ENCODE measurements around the gene TBC1D1. TPM values are rescaled to one million over a fixed set of nuclear protein-coding genes. Genes with fewer than 3 reads are reported as not detected.

Gene TBC1D1
- polyA plus RNA-seq, 1 experiment = 50.7 TPM

DNA sequence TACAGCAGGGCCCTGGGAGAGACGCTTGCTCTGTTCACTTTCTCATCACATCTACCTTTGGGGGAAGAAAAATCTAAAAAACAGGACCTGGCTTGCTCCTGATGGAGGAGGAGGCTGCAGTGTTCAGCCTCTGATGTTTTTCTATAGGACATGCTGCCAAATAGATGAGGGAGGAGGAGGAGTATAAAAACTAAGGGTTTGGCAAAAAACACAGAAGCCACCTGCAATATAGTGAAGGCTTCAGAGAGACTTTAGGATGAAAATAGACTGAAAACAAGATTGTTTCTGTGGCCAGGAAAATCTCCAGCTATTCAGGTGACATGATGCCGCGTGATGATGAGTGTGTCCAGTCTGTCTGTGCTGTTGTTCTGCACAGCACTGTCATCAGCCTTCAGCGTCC lies 229.9 kb downstream of the TBC1D1 start:
- CTCF ChIA-PET = interaction anchor here (1.3 to 2.8 kb wide), 5 partner anchors 8 to 611 kb away, joined by 3 to 11 read pairs (median 5); no protein-coding TSS in a partner anchor
- no peak for DNase-seq (ENCODE audit: low read depth, low spot score)
- POLR2A ChIA-PET = interaction anchor here (1.7 kb wide), 1 partner anchor 40 kb away, joined by 6 read pairs; no protein-coding TSS in a partner anchor
- TF ChIP-seq, protein P1, sequence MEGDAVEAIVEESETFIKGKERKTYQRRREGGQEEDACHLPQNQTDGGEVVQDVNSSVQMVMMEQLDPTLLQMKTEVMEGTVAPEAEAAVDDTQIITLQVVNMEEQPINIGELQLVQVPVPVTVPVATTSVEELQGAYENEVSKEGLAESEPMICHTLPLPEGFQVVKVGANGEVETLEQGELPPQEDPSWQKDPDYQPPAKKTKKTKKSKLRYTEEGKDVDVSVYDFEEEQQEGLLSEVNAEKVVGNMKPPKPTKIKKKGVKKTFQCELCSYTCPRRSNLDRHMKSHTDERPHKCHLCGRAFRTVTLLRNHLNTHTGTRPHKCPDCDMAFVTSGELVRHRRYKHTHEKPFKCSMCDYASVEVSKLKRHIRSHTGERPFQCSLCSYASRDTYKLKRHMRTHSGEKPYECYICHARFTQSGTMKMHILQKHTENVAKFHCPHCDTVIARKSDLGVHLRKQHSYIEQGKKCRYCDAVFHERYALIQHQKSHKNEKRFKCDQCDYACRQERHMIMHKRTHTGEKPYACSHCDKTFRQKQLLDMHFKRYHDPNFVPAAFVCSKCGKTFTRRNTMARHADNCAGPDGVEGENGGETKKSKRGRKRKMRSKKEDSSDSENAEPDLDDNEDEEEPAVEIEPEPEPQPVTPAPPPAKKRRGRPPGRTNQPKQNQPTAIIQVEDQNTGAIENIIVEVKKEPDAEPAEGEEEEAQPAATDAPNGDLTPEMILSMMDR (IDR thresholded peaks at IDR 0.05; ENCODE audit: low read depth, low read length) = no peak
- Histone ChIP-seq H3K4me3 (ENCODE audit: low read depth, low read length) (no peak overlapping the region), H3K27ac (ENCODE audit: low read depth, low read length) (peak overlapping the region; percentile 69), H3K9me3 (ENCODE audit: control insufficient read depth, insufficient read depth, low read length) (no peaks in the 10 kb centered on the region), H3K27me3 (ENCODE audit: control insufficient read depth, insufficient read depth, low read length) (no peaks in the 10 kb centered on the region)

DNA sequence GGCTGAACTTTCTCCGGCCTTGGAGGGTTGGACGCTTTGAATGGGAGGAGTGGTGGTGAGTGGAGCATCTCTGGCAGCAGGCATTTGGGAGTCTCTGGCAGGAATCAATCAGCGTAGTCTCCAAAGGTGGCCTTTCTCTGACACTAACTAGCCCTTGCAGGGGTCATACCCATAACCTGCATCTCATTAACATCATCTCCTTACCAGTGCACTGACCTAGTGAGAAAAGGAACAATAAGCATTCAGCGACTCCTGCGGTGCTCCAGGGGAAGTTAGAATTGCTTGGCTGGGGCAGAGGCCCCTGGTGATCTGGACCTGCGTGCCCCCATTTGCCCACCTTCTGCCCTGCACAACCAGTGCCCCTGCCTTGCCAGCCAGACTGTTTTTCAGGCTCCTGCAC lies 231.2 kb downstream of the TBC1D1 start:
- H3K9me3 ChIP-seq (ENCODE audit: control insufficient read depth, insufficient read depth, low read length) = no peaks in the 10 kb centered on the region
- TF ChIP-seq, protein P1 (IDR thresholded peaks at IDR 0.05; ENCODE audit: low read depth, low read length) = no peak
- no peak for DNase-seq (ENCODE audit: low read depth, low spot score)
- H3K27me3 ChIP-seq (ENCODE audit: control insufficient read depth, insufficient read depth, low read length) = no peaks in the 10 kb centered on the region
- no peak overlapping the region for H3K4me3 ChIP-seq (ENCODE audit: low read depth, low read length)
- ChIA-PET CTCF (interaction anchor here (2.8 kb wide), 1 partner anchor 60 kb away, joined by 11 read pairs; no protein-coding TSS in a partner anchor), POLR2A (no interaction called here)
- H3K27ac ChIP-seq (ENCODE audit: low read depth, low read length) = no peak overlapping the region

DNA sequence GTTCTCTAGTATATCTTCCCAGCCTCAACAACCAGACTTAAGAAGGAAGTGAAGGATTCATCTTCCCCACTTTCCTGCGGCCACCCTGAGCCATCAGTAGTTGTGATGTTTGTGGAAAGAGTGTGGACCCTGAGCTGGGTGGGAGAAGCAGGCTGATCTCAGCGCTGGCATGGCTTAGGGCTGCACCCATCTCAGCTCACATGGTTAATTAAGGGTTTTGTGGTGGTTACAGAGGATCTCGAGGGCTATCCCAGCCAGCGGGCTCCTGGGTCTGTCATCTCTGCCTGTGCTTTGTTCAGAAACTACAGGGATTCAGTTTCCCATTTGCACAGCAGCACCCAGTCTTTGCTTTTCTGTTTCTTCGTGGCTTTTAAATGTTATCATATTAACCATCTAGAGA lies 232.7 kb downstream of the TBC1D1 start:
- Histone ChIP-seq H3K27ac (ENCODE audit: low read depth, low read length) (no peak overlapping the region), H3K9me3 (ENCODE audit: control insufficient read depth, insufficient read depth, low read length) (no peaks in the 10 kb centered on the region), H3K27me3 (ENCODE audit: control insufficient read depth, insufficient read depth, low read length) (no peaks in the 10 kb centered on the region), H3K4me3 (ENCODE audit: low read depth, low read length) (no peak overlapping the region)
- POLR2A ChIA-PET = interaction anchor here (0.6 kb wide), 1 partner anchor 366 kb away, joined by 4 read pairs; no protein-coding TSS in a partner anchor
- no peak for DNase-seq (ENCODE audit: low read depth, low spot score)
- TF ChIP-seq, protein P1 (IDR thresholded peaks at IDR 0.05; ENCODE audit: low read depth, low read length) = no peak
- CTCF ChIA-PET = no interaction called here

DNA sequence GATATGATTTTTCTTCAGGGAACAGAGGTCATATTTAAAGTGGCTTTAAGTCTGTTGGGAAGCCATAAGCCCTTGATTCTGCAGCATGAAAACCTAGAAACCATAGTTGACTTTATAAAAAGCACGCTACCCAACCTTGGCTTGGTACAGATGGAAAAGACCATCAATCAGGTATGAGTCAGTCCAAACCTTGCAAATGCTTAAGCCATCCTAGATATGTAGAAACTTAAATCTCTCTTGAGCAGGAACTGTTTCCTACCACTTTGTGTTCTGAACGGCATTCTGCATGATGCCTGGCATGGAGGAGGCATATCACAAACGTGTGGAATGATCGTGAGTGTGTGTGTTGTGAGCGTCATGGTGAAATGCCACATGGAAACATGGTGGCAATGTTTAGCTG lies 234.1 kb downstream of the TBC1D1 start:
- DNase-seq (ENCODE audit: low read depth, low spot score) = no peak
- H3K4me3 ChIP-seq (ENCODE audit: low read depth, low read length) = no peak overlapping the region
- POLR2A ChIA-PET = no interaction called here
- no peak overlapping the region for H3K27ac ChIP-seq (ENCODE audit: low read depth, low read length)
- H3K9me3 ChIP-seq (ENCODE audit: control insufficient read depth, insufficient read depth, low read length) = no peaks in the 10 kb centered on the region
- H3K27me3 ChIP-seq (ENCODE audit: control insufficient read depth, insufficient read depth, low read length) = no peaks in the 10 kb centered on the region
- CTCF ChIA-PET = no interaction called here
- TF ChIP-seq, protein P1 (IDR thresholded peaks at IDR 0.05; ENCODE audit: low read depth, low read length) = no peak

DNA sequence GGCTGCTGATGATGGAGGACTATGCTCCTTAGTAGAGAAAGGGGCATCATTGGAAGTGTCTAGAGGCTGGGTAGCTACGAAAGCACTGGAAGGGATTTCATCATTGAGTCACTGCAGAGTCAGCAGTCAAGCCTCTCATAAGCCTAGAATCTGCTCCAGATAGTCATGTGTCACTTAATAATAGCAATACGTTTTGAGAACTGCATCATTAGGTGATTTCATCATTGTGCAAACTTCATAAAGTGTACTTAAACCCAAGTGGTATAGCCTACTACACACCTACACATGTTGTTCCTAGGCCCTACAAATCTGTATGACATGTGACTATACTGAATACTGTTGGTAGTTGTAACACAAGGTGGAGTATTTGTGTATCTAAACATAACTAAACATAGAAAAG lies 234.9 kb downstream of the TBC1D1 start:
- TF ChIP-seq, protein P1 (IDR thresholded peaks at IDR 0.05; ENCODE audit: low read depth, low read length) = no peak
- CTCF ChIA-PET = no interaction called here
- no peaks in the 10 kb centered on the region for H3K27me3 ChIP-seq (ENCODE audit: control insufficient read depth, insufficient read depth, low read length)
- H3K9me3 ChIP-seq (ENCODE audit: control insufficient read depth, insufficient read depth, low read length) = no peaks in the 10 kb centered on the region
- POLR2A ChIA-PET = no interaction called here
- H3K4me3 ChIP-seq (ENCODE audit: low read depth, low read length) = no peak overlapping the region
- DNase-seq (ENCODE audit: low read depth, low spot score) = no peak
- no peak overlapping the region for H3K27ac ChIP-seq (ENCODE audit: low read depth, low read length)

Data from AG04450 (cell line).